Measurements from ENCODE around the gene SLC22A12. TPM values are rescaled to one million over a fixed set of nuclear protein-coding genes. Genes with fewer than 3 reads are reported as not detected.

The SLC22A12 gene
- polyA plus RNA-seq (2013) = not detected

DNA sequence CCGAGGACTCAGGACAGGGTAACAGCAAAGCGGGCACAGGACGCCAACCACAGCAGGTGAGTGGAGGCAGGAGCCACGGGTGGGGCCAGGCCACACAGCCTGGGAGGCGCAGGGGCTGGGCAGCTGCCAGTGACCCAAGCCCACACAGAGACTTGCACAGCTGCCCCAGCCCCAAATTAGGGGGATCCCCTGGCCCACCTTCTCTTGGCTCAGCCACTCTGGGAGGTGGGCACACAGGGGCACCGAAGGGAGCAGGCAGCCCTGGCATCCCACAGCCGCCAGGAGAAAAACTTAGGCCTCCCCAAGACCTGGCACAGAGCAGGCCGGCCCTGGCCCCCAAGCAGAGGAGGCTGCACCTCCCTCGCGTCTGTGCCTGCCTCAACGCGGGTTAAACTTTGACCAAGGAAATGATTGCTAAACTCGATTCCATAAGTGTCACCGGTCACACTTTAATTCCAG is at the start of gene SLC22A12:
SLC22A12 (plus strand) TSS at position 458 of the 459 bp plus-strand sequence. CDS start 337 bp downstream, outside the sequence.
- H3K27me3 ChIP-seq (replicated peaks in 2 of 5; ENCODE audit: control insufficient read depth in 4 of 5, insufficient read depth in 5 of 5, low read length in 4 of 5) = no peaks in the 10 kb centered on the region
- H3K36me3 ChIP-seq (ENCODE audit: control insufficient read depth in 4 of 4, insufficient read depth in 4 of 4, low read length in 3 of 4) = no peaks in the 10 kb centered on the region
- no peak within 1 kb of the TSS for H3K27ac ChIP-seq (ENCODE audit: insufficient read depth in 1 of 2, low read depth in 1 of 2, low read length in 2 of 2, poor library complexity in 1 of 2, severe bottlenecking in 2 of 2)
- 85% methylated on average over 14 of the region's 14 CpGs for WGBS (ENCODE audit: insufficient coverage)
- peaks cover 0 to 8% (median 3%) of the 10 kb centered on the region in 5 experiments for H3K9me3 ChIP-seq (ENCODE audit: control extremely low read depth in 1 of 5, control insufficient read depth in 4 of 5, insufficient read depth in 2 of 5, low read depth in 1 of 5, low read length in 4 of 5)
- no peak within 1 kb of the TSS for H3K4me3 ChIP-seq (ENCODE audit: control insufficient read depth in 1 of 7, extremely low read depth in 1 of 7, insufficient read depth in 4 of 7, low read depth in 2 of 7, low read length in 6 of 7)
- POLR2A ChIA-PET = interaction anchor here (1.0 kb wide), 1 partner anchor 14 kb away, joined by 3 read pairs; no protein-coding TSS in a partner anchor
- CTCF ChIA-PET = interaction anchor here (1.5 kb wide), 1 partner anchor 14 kb away, joined by 4 read pairs; no protein-coding TSS in a partner anchor
- H3K4me1 ChIP-seq (ENCODE audit: control extremely low read depth in 1 of 4, control insufficient read depth in 4 of 4, insufficient read depth in 4 of 4, low read length in 3 of 4) = no peaks in the 10 kb centered on the region
- DNase-seq = no peak

DNA sequence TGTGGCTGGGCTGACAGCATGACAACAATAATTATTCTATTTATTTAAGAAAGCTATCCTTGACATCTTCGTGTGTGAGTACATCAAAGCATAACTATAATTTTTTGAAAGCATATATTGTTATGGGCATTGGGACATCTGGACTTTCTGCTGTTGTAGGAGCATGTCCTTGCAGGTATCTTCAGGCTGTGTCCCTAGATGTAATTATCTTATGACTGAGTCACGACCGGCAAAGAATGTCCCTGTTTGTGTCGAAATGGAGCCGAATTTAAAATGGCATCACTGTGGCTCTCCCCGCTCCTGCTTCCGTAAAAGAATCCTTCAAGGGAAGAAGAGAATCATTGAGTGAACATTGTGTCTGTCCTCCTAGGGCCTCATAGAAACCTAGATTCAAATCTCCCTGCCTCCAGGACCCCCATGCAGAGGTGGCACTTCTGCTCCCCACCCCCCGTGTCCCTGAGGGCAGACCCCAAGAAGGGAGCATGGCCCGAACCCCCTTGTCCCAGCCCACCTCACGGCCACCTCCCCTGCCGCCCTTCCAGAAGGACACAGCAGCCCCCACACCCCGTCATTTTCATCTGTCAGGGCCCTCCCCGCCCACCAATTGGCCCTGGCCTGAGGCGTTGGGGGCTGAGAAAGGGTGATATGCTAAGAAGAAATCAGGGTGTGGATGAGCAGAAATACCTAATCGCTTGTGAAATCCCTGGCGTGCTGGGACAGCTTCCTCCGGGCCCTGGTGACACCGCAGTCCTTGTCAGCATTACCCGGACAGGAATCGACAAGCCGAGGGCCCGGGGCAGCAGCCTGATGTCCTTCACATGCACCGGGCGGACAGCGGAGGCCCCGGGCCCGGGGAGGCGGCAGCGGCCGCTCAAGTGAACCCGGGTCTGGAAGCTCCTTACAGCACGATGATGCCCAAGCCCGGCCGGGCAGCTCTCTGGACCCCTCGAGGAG is 48.6 kb upstream of the SLC22A12 start:
- Histone ChIP-seq H3K4me1 (ENCODE audit: control extremely low read depth in 1 of 4, control insufficient read depth in 4 of 4, insufficient read depth in 4 of 4, low read length in 3 of 4) (peaks cover 5 to 37% (median 32%) of the 10 kb centered on the region in 4 experiments), H3K9me3 (ENCODE audit: control extremely low read depth in 1 of 5, control insufficient read depth in 4 of 5, insufficient read depth in 2 of 5, low read depth in 1 of 5, low read length in 4 of 5) (peaks cover 0 to 6% (median 0%) of the 10 kb centered on the region in 5 experiments), H3K4me3 (ENCODE audit: control insufficient read depth in 1 of 7, extremely low read depth in 1 of 7, insufficient read depth in 4 of 7, low read depth in 2 of 7, low read length in 6 of 7) (no peak overlapping the region), H3K27me3 (replicated peaks in 2 of 5; ENCODE audit: control insufficient read depth in 4 of 5, insufficient read depth in 5 of 5, low read length in 4 of 5) (no peaks in the 10 kb centered on the region), H3K36me3 (ENCODE audit: control insufficient read depth in 4 of 4, insufficient read depth in 4 of 4, low read length in 3 of 4) (no peaks in the 10 kb centered on the region), H3K27ac (ENCODE audit: insufficient read depth in 1 of 2, low read depth in 1 of 2, low read length in 2 of 2, poor library complexity in 1 of 2, severe bottlenecking in 2 of 2) (no peak overlapping the region)
- POLR2A ChIA-PET = no interaction called here
- DNase-seq = no peak
- CTCF ChIA-PET = interaction anchor here (1.1 kb wide), 1 partner anchor 13 kb away, joined by 3 read pairs; no protein-coding TSS in a partner anchor
- 97% methylated on average over 26 of the region's 35 CpGs for WGBS (ENCODE audit: insufficient coverage)

DNA sequence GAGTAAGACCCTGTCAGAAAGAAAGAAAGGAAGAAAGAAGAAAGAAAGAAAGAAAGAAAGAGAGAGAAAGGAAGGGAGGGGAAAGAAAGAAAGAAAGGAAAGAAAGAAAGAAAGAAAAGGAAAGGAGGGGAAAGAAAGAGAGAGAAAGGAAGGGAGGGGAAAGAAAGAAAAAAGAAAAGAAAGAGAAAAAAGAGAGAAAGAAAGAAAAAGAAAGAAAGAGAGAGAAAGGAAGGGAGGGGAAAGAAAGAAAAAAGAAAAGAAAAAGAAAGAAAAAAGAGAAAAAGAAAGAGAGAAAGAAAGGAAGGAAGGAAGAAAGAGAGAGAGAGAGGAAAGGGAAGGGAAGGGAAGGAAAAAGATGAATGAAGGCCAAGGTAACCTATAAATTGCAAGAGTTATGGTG is 47.2 kb upstream of the SLC22A12 start:
- Histone ChIP-seq H3K4me1 (ENCODE audit: control extremely low read depth in 1 of 4, control insufficient read depth in 4 of 4, insufficient read depth in 4 of 4, low read length in 3 of 4) (peaks cover 5 to 24% (median 18%) of the 10 kb centered on the region in 4 experiments), H3K9me3 (ENCODE audit: control extremely low read depth in 1 of 5, control insufficient read depth in 4 of 5, insufficient read depth in 2 of 5, low read depth in 1 of 5, low read length in 4 of 5) (peaks cover 0 to 6% (median 0%) of the 10 kb centered on the region in 5 experiments), H3K36me3 (ENCODE audit: control insufficient read depth in 4 of 4, insufficient read depth in 4 of 4, low read length in 3 of 4) (no peaks in the 10 kb centered on the region), H3K27me3 (replicated peaks in 2 of 5; ENCODE audit: control insufficient read depth in 4 of 5, insufficient read depth in 5 of 5, low read length in 4 of 5) (no peaks in the 10 kb centered on the region), H3K4me3 (ENCODE audit: control insufficient read depth in 1 of 7, extremely low read depth in 1 of 7, insufficient read depth in 4 of 7, low read depth in 2 of 7, low read length in 6 of 7) (no peak overlapping the region), H3K27ac (ENCODE audit: insufficient read depth in 1 of 2, low read depth in 1 of 2, low read length in 2 of 2, poor library complexity in 1 of 2, severe bottlenecking in 2 of 2) (no peak overlapping the region)
- no peak for DNase-seq
- ChIA-PET POLR2A (no interaction called here), CTCF (no interaction called here)

DNA sequence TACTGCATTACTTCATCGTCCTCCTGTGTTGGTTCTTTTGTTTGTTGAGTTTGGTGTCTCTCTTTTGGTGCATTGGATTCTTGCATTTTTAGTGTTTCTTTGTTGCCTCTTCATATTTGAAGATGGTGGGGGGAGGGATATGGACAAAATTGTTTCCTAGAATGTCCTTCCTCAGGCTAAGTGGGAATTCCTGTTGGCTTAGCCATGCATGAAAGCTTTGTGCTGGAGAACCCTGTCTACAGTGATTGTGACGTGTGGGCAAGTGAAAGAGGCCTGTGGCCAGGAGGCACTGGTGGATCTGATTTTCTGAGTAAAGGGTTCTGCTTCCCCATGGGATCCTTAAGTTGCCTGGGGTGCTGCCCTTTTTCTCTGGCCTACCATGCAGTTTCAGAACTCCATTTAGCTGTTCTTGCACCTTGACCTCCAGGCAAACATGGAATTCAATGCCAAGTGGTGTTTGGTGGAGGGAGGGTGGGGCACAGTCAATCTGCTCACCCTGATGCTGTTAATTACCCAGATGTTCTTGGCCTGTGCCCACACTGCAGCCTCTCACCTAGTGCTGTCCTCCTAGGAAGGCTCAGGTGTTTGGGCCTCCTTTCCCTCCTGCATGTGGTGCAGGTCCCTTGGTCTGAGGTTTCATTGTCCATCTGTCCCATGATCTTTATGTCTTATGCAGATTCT is 46.3 kb upstream of the SLC22A12 start:
- no peak for DNase-seq
- ChIA-PET POLR2A (no interaction called here), CTCF (interaction anchor here (0.9 kb wide), 2 partner anchors 8 to 100 kb away, joined by 3 read pairs; no protein-coding TSS in a partner anchor)
- Histone ChIP-seq H3K9me3 (ENCODE audit: control extremely low read depth in 1 of 5, control insufficient read depth in 4 of 5, insufficient read depth in 2 of 5, low read depth in 1 of 5, low read length in 4 of 5) (peaks cover 0 to 6% (median 0%) of the 10 kb centered on the region in 5 experiments), H3K36me3 (ENCODE audit: control insufficient read depth in 4 of 4, insufficient read depth in 4 of 4, low read length in 3 of 4) (no peaks in the 10 kb centered on the region), H3K4me3 (ENCODE audit: control insufficient read depth in 1 of 7, extremely low read depth in 1 of 7, insufficient read depth in 4 of 7, low read depth in 2 of 7, low read length in 6 of 7) (no peak overlapping the region), H3K4me1 (ENCODE audit: control extremely low read depth in 1 of 4, control insufficient read depth in 4 of 4, insufficient read depth in 4 of 4, low read length in 3 of 4) (peaks cover 5 to 14% (median 9%) of the 10 kb centered on the region in 4 experiments), H3K27me3 (replicated peaks in 2 of 5; ENCODE audit: control insufficient read depth in 4 of 5, insufficient read depth in 5 of 5, low read length in 4 of 5) (no peaks in the 10 kb centered on the region), H3K27ac (ENCODE audit: insufficient read depth in 1 of 2, low read depth in 1 of 2, low read length in 2 of 2, poor library complexity in 1 of 2, severe bottlenecking in 2 of 2) (no peak overlapping the region)
- 100% methylated on average over 1 of the region's 2 CpGs for WGBS (ENCODE audit: insufficient coverage)

DNA sequence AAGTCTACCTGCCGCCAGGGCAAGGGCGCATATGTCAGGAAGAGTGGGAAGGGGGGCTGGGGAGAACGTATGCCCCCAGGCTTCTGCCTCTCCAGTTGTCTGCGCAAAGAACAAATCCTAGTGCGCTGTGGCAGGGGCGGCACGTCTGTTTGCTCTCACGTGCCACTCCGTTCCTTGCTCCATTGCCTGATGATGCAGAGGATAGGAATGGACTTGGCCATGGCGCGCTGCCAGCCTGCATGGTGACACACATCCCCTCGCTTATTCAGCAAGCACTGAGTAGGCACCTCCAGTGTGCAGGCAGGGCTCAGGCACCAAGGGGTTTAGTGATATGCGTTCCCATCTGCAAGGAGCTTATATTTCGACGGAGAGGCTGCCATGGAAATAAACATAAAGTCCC is 45.4 kb upstream of the SLC22A12 start:
- Histone ChIP-seq H3K27me3 (replicated peaks in 2 of 5; ENCODE audit: control insufficient read depth in 4 of 5, insufficient read depth in 5 of 5, low read length in 4 of 5) (no peaks in the 10 kb centered on the region), H3K4me1 (ENCODE audit: control extremely low read depth in 1 of 4, control insufficient read depth in 4 of 4, insufficient read depth in 4 of 4, low read length in 3 of 4) (peaks cover 0 to 6% (median under 1%) of the 10 kb centered on the region in 4 experiments), H3K27ac (ENCODE audit: insufficient read depth in 1 of 2, low read depth in 1 of 2, low read length in 2 of 2, poor library complexity in 1 of 2, severe bottlenecking in 2 of 2) (no peak overlapping the region), H3K36me3 (ENCODE audit: control insufficient read depth in 4 of 4, insufficient read depth in 4 of 4, low read length in 3 of 4) (no peaks in the 10 kb centered on the region), H3K9me3 (ENCODE audit: control extremely low read depth in 1 of 5, control insufficient read depth in 4 of 5, insufficient read depth in 2 of 5, low read depth in 1 of 5, low read length in 4 of 5) (peaks cover 0 to 6% (median 0%) of the 10 kb centered on the region in 5 experiments), H3K4me3 (ENCODE audit: control insufficient read depth in 1 of 7, extremely low read depth in 1 of 7, insufficient read depth in 4 of 7, low read depth in 2 of 7, low read length in 6 of 7) (no peak overlapping the region)
- POLR2A ChIA-PET = no interaction called here
- 98% methylated on average over 13 of the region's 15 CpGs for WGBS (ENCODE audit: insufficient coverage)
- CTCF ChIA-PET = interaction anchor here (0.9 kb wide), 2 partner anchors 9 to 99 kb away, joined by 3 read pairs; no protein-coding TSS in a partner anchor
- no peak for DNase-seq

DNA sequence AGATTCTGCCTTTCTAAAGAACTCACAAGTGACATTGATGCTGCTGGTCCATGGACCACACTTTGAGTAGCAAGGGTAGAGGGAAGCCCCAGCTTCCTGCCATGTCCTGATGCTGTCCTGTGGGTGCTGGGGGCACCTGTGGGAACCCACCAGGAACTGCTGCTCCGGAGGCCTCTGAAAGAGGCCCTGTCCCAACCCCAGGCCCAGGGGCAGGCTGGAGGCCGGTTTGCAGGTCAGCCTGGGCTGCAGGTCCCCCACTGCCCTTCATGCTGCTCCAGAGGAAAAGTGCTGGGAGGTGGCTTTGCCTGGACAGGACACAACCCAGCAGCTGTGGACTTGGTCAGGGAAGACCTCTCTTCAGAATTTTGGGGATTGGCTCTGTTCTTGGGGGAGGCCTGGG is 44.8 kb upstream of the SLC22A12 start:
- peaks cover 0 to 6% (median 0%) of the 10 kb centered on the region in 5 experiments for H3K9me3 ChIP-seq (ENCODE audit: control extremely low read depth in 1 of 5, control insufficient read depth in 4 of 5, insufficient read depth in 2 of 5, low read depth in 1 of 5, low read length in 4 of 5)
- no peak overlapping the region for H3K4me3 ChIP-seq (ENCODE audit: control insufficient read depth in 1 of 7, extremely low read depth in 1 of 7, insufficient read depth in 4 of 7, low read depth in 2 of 7, low read length in 6 of 7)
- DNase-seq = no peak
- no peaks in the 10 kb centered on the region for H3K36me3 ChIP-seq (ENCODE audit: control insufficient read depth in 4 of 4, insufficient read depth in 4 of 4, low read length in 3 of 4)
- peaks cover 0 to 2% (median 0%) of the 10 kb centered on the region in 4 experiments for H3K4me1 ChIP-seq (ENCODE audit: control extremely low read depth in 1 of 4, control insufficient read depth in 4 of 4, insufficient read depth in 4 of 4, low read length in 3 of 4)
- POLR2A ChIA-PET = no interaction called here
- H3K27me3 ChIP-seq (replicated peaks in 2 of 5; ENCODE audit: control insufficient read depth in 4 of 5, insufficient read depth in 5 of 5, low read length in 4 of 5) = no peaks in the 10 kb centered on the region
- 100% methylated on average over 2 of the region's 2 CpGs for WGBS (ENCODE audit: insufficient coverage)
- no peak overlapping the region for H3K27ac ChIP-seq (ENCODE audit: insufficient read depth in 1 of 2, low read depth in 1 of 2, low read length in 2 of 2, poor library complexity in 1 of 2, severe bottlenecking in 2 of 2)
- CTCF ChIA-PET = interaction anchor here (1.4 kb wide), 1 partner anchor 106 kb away, joined by 3 read pairs; no protein-coding TSS in a partner anchor

Measured in common myeloid progenitor, CD34-positive (primary cell).